GM18867 (cell line): Measurements from ENCODE around the gene RASAL3.
A peak's percentile ranks its signal among the peaks of the same experiment; 100 is the strongest.

Experiments used
- ATAC-seq: cut with Tn5 transposase; IDR thresholded peaks from one replicate; pipeline ENCODE4 v1.9.1; 2021; ENCODE audit warnings: mild to moderate bottlenecking, moderate library complexity; ENCODE audit not compliant: unreplicated experiment

Gene RASAL3

GRCh38 chr19:15449620-15450527, 14.5 kb downstream of the RASAL3 start, which contains the start of gene WIZ:
TSS of gene WIZ (minus strand) at chr19:15449956. CDS start at chr19:15448307, 1,649 bp downstream.
- peak; percentile 52 for ATAC-seq

DNA sequence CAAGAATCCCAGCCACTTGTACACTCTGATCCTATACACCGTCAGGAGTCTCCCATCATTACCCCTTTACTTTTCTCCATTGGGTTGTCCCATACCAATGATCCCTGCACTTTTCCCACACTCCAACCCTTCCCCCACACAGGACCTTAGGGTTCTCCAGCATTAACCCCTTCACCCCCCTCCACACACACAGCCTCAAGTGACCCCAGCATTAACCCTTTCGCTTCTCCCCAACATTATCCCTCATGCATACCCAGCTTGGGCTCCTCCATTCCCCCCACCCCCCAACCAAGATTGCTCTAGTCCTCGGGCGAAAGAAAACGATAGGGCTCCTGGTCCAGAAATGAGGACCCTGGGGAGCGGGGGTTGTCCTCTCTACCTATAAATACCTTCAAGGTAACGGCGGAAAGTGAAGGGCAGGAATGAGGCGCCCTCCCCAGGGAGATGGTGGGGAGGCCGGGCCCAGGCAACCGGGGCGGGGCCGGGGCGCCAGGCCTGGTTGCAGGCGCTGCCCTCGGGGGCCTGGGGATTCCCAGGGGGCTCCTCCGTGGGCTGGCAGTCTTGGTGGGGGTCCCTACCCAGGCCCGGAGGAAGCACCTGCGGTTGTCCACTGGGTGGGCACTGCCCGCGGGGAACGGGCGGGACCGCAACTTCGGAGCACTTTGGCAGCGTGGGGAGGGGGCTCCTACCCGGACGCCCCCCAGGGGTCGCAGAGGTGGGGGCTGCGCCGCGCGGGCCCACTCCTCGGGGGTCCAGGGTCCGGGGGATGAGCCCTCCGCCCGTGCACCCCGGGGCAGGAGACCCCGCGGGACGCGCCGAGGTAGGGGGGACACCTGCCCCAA, 15.3 kb downstream of the RASAL3 start:
- peak; percentile 5 for ATAC-seq

GRCh38 chr19:15448044-15448777, 16.1 kb downstream of the RASAL3 start:
- ATAC-seq, result no peak

GRCh38 chr19:15447057-15447456, 17.3 kb downstream of the RASAL3 start:
- no peak for ATAC-seq

GRCh38 chr19:15445807-15446376, 18.5 kb downstream of the RASAL3 start:
- no peak for ATAC-seq

GRCh38 chr19:15445227-15445605, 19.1 kb downstream of the RASAL3 start:
- ATAC-seq, result no peak

DNA sequence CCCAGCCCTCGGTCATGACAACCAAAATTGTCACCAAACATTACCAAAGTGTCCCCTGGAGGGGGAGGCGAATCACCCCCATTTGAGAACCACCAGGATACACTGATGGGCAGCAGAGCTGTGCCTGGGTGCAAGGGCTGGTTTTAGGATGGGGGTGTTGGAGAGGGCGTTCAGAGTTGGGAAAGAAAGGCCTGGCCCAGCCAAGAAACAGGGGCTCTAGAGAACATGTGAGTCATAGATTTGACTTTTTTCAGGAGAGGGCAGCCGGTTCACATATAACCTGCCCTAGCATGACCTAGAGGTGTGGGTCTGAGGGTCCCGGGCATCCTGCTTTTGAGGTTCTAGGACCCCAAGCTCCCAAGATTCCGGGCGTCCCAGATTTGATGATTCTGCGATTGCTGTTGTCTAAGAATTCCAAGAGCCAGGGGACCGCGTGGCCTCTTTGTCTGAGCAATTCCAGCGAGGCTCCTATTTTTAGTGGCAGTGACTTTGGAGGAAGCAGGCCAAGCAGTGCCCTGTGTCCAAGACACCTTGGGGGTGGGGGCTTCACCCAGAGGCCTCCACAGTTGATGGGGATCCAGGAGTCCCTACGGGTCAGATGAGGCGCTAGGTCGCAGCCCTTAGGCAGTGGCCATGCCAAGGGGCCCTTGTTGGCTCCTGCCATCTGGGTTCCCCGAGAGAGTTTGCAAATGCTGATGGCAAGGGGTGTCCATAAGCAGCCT, 19.7 kb downstream of the RASAL3 start:
- no peak for ATAC-seq

DNA sequence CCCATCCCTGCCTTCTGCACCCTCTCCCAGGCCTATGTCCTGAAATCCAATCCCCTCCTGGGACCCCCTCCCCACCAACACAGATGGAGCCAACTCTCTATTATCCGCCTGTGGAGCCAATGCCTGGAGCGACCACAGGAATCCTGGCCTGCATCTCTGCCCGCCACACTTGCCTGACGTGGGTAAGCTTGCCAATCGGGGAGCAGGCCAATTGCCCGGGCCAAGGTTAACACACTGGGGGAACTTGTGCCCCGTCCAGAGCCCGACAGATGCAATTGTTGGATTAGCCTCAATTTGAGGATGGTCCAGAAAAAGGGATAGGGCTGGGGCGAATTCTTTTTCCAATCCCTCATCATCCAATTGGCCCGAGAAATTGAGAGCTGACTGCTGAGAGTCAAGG, 20.5 kb downstream of the RASAL3 start:
- ATAC-seq, result no peak

GRCh38 chr19:15443325-15443724, 21.0 kb downstream of the RASAL3 start:
- no peak for ATAC-seq

DNA sequence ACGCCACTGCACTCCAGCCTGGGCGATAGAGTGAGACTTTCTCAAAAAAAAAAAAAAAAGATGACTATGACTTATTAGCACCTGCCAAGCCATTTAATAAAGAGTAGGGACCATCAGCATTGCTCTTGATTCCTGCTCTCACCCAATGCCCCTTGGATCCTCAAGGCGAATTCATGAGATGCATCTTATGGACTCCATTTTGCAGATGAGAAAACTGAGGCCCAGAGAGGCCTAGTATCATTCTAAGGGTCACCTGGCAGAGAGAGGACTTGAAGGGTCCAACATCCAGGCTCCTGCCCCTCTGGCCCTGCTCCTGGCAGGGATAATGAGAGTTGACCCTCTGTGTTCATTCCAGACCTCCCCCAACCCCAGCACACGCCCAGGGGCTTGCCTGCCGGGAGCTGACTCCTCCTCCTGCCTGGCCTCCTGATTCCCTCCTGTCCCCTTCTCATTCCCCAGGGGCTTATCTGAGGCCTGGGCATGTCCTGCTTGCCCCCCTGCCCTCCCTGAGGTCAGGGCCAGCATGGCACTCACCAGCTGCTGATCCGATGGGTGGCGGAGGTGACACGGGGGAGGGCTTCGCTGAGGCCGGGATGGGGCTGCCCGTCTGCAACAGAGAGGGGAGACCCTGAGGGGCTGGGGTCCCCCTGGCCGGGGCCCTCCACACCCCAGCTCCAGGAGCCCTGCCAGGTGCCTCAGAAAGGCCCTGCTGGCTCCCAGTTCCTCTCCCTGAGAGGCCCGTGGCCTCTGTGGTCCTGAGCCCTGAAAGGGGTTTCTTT, 22.0 kb downstream of the RASAL3 start:
- ATAC-seq, result no peak

- no peak for ATAC-seq
Measured at GRCh38 chr19:15441317-15441716, 23.0 kb downstream of the RASAL3 start.

- ATAC-seq, result no peak
Measured at GRCh38 chr19:15439821-15440641, 24.3 kb downstream of the RASAL3 start.

DNA sequence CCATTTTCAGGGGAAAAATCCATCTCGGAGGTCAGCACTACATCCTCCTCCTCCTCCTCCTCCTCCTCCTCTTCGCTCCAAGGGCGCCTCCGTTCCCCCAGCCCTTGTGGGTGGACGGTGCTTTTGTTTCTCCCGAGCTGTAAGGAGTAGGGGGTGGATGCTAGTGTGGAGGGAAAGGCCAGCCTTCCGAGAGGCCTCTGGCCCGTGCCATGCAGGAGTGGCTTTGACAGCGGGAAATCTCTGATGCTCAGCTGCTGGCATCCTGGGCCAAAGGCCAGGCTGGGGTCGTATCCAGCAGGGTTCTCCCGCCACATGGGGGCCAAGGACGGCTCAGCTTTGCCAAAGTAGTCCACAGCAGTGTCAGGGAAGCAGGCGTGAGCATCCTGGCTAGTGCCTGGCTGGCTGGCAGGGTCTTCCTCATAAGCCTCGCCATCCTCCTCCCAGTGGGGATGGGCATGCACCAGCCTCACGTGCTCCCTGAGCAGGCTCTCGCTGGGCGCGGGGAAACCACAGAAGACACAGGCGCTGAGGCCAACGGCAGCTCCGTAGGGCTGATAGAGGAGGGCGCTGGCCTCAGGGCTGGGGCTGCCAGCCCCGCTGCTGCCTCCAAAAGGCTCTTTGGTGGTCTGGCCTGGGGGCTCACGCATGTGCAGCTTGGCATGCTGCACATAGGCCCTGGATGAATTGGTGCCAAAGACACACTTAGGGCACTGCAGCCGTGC, 25.1 kb downstream of the RASAL3 start:
- ATAC-seq, result no peak

DNA sequence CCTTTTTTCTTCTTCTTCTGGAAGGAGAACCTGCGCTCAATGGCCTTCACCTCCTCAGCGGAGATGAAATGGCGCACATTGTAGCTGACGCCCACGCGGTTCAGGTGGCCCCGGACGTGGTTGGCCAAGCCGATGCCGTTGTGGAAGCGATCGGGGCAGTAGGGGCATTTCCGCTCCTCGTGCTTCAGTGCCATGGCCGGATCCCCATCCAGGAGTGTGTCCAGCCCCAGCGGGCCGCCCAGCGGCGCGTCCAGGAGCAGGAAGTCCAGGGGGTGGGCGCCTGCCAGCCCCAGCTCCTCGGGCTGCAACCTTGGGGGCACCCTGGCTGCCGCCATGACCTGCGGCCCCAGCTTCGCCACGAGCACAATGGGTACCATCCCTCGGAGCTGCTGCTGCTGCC, 25.8 kb downstream of the RASAL3 start:
- ATAC-seq, result no peak

- ATAC-seq, result no peak
Measured at GRCh38 chr19:15438124-15438496, 26.2 kb downstream of the RASAL3 start.

DNA sequence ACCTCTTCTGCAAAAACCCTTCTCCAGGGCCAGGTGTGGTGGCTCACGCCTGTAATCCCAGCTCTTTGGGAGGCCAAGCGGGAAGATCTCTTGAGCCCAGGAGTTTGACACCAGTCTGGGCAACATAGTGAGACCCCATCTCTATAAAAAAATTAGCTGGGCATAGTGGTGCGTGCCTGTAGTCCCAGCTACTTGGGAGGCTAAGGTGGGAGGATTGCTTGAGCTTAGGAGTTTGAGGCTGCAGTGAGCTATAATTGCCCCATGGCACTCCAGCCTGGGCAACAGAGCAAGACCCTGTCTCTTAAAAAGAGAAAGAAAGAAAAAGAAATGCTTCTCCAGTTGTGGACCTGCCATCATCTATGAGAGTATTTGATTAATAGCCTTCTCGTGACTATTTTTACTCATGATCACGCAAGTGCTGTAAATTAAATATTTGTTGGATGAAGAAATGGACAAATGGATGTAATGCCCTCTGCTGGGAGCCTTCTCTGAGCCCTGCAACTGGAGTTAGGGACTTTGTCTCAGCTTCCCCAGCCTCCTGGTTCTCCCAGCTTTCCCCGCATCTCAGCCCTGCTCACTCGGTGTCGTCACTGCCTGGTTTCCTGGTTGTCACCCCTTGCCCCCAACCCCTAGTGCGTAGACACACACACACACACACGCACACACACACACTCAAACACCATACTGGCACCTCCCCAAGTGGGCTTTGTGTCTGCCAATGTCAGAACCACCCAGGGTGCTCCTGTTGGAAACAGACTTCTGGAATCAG, 26.8 kb downstream of the RASAL3 start:
- ATAC-seq, result no peak

- ATAC-seq, result no peak
Measured at GRCh38 chr19:15436826-15437110, 27.6 kb downstream of the RASAL3 start.
